Measurements from ENCODE around the gene ACSS3. TPM values are rescaled to one million over a fixed set of nuclear protein-coding genes. Genes with fewer than 3 reads are reported as not detected.

Gene ACSS3
- polyA plus RNA-seq, 1 of the 3 experiments (the other 2 are of a cell fraction): 0.02 TPM

DNA sequence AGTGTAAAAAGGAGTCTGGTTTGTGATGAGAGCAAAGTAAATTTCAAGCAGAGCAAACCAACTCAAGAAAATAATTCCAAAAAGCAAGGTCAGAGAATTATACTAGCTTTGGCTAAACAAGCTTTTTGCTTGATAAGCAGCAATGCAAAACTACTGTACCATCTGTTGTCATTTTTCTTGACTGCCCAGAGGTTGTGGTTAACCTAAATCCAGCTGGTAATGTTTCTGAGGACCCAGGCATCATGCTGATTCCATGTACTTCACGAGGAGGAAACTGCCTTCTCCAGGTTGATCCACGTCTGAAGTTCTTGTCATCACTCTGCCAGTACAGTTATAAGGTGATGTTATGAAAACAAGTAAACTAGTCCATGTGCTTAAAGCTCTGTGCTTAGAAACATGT, 185.2 kb downstream of the ACSS3 start:
- no peak overlapping the region for H3K4me3 ChIP-seq (ENCODE audit: low read depth in 2 of 2, low read length in 1 of 2)
- H3K4me2 ChIP-seq: no peak overlapping the region
- WGBS (ENCODE audit: low lambda C conversion rate): 0% methylated on average over 2 of the region's 2 CpGs
- H2AFZ ChIP-seq (ENCODE audit: low read depth): no peak overlapping the region
- no peaks in the 10 kb centered on the region for H3K79me2 ChIP-seq (ENCODE audit: insufficient read depth)
- no peak for DNase-seq
- H3K27ac ChIP-seq (ENCODE audit: low read depth in 2 of 2, low read length in 1 of 2): no peak overlapping the region
- H3K4me1 ChIP-seq (ENCODE audit: control insufficient read depth in 1 of 2, insufficient read depth in 2 of 2, low read depth in 1 of 2, low read length in 1 of 2): no peaks in the 10 kb centered on the region; a peak in 1 of 4 replicates
- ChIA-PET POLR2A (no interaction called here), CTCF (interaction anchor here (0.8 kb wide), 1 partner anchor 134 kb away, joined by 3 read pairs; no protein-coding TSS in a partner anchor)
- no peaks in the 10 kb centered on the region for H3K27me3 ChIP-seq (ENCODE audit: insufficient read depth)
- no peaks in the 10 kb centered on the region for H4K20me1 ChIP-seq (ENCODE audit: insufficient read depth)
- no peaks in the 10 kb centered on the region for H3K36me3 ChIP-seq (replicated peaks in 1 of 2; ENCODE audit: control insufficient read depth in 1 of 2, insufficient read depth in 2 of 2, low read length in 1 of 2)
- H3F3A ChIP-seq (replicated peaks; ENCODE audit: insufficient read depth): no peaks in the 10 kb centered on the region
- H3K9me2 ChIP-seq: no peaks in the 10 kb centered on the region
- TF ChIP-seq YY1 (IDR thresholded peaks at IDR 0.05; ENCODE audit: low read depth) (no peak), JUND (IDR thresholded peaks at IDR 0.05) (no peak), CHD2 (IDR thresholded peaks at IDR 0.05; ENCODE audit: low read length, partially characterized antibody) (no peak), CTCF (IDR thresholded peaks at IDR 0.05) (no peak), EZH2phosphoT487 (IDR thresholded peaks at IDR 0.05; ENCODE audit: borderline replicate concordance, low read depth) (no peak), MXI1 (IDR thresholded peaks at IDR 0.05; ENCODE audit: low read depth, low read length) (no peak), GABPA (IDR thresholded peaks at IDR 0.05; ENCODE audit: low read depth) (no peak), SMC3 (IDR thresholded peaks at IDR 0.05; ENCODE audit: low read depth, low read length) (no peak), NRF1 (IDR thresholded peaks at IDR 0.05; ENCODE audit: low read depth, low read length) (no peak), TAF1 (IDR thresholded peaks at IDR 0.05; ENCODE audit: borderline replicate concordance, low read depth, low read length) (no peak), USF1 (IDR thresholded peaks at IDR 0.05; ENCODE audit: borderline replicate concordance, low read depth) (no peak), TEAD4 (IDR thresholded peaks at IDR 0.05; ENCODE audit: borderline replicate concordance, insufficient read depth) (no peak), FOSL2 (IDR thresholded peaks at IDR 0.05; ENCODE audit: borderline replicate concordance, low read depth) (no peak), TCF12 (IDR thresholded peaks at IDR 0.05) (no peak), EP300 (IDR thresholded peaks at IDR 0.05; ENCODE audit: borderline replicate concordance in 1 of 2, low read depth in 1 of 2, low read length in 1 of 2) (no peak), RFX5 (IDR thresholded peaks at IDR 0.05; ENCODE audit: low read length) (no peak), ELF1 (IDR thresholded peaks at IDR 0.05) (no peak), FOXM1 (IDR thresholded peaks at IDR 0.05; ENCODE audit: low read depth) (no peak)
- TF ChIP-seq, protein P1, sequence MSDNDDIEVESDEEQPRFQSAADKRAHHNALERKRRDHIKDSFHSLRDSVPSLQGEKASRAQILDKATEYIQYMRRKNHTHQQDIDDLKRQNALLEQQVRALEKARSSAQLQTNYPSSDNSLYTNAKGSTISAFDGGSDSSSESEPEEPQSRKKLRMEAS (IDR thresholded peaks at IDR 0.05; ENCODE audit: low read depth): no peak
- TF ChIP-seq, protein P2, sequence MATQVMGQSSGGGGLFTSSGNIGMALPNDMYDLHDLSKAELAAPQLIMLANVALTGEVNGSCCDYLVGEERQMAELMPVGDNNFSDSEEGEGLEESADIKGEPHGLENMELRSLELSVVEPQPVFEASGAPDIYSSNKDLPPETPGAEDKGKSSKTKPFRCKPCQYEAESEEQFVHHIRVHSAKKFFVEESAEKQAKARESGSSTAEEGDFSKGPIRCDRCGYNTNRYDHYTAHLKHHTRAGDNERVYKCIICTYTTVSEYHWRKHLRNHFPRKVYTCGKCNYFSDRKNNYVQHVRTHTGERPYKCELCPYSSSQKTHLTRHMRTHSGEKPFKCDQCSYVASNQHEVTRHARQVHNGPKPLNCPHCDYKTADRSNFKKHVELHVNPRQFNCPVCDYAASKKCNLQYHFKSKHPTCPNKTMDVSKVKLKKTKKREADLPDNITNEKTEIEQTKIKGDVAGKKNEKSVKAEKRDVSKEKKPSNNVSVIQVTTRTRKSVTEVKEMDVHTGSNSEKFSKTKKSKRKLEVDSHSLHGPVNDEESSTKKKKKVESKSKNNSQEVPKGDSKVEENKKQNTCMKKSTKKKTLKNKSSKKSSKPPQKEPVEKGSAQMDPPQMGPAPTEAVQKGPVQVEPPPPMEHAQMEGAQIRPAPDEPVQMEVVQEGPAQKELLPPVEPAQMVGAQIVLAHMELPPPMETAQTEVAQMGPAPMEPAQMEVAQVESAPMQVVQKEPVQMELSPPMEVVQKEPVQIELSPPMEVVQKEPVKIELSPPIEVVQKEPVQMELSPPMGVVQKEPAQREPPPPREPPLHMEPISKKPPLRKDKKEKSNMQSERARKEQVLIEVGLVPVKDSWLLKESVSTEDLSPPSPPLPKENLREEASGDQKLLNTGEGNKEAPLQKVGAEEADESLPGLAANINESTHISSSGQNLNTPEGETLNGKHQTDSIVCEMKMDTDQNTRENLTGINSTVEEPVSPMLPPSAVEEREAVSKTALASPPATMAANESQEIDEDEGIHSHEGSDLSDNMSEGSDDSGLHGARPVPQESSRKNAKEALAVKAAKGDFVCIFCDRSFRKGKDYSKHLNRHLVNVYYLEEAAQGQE (IDR thresholded peaks at IDR 0.05; ENCODE audit: low read depth, low read length): no peak
- no peak overlapping the region for H3K9ac ChIP-seq
- no peaks in the 10 kb centered on the region for H3K9me3 ChIP-seq
